Cerebellar nuclear complex (tissue), 1 donor: ENCODE measurements around the gene CSPG4.
"Not testable (repeated sequence)": the region's sequence is repeated elsewhere in the genome, so short reads cannot be mapped to it uniquely, and the experiment has no call there.

ENCODE experiments used
- DNase-seq, 2 experiments: peaks; one replicate each; lab custom pipeline; 2025; lab: John Stamatoyannopoulos, UW

The CSPG4 gene

DNA sequence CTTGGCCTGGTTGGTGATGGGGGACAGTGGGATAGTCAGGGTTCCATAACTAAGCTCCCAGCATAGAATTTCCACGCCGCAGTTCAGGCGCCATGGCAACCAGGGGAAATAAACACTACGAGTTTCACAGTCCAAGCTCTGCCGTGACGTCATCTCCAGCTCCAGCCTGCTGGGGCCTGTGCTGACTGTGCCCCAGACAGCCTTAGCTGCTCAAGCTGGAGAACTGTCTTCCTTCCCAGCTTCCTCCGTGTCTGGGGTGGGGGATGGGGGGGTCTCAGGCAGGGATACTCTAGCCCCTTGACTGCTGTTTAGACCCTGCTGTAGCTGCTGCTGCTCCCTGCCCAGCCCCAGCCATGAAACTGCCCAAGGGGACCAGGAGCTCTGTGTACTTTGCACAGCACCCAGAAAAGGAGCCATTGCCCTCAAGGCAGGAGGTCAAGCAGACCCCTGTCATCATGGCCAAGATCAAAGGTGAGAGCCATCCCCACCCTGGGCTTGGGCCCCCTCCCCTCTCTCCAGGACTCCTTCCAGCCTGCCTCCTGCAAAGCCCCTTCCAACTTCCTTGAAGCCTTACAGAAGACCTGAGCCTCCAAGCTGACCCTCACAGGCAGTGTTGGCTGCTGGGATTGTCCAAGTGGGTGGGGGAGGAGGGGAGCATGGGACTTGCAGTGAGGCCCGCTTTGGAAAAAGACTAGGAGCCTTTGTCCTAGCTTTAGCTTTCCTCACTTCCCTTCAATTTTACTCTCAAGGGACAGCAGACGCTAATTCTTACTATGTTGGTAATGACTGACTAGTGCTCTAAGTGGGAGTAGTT is 11.4 kb upstream of the CSPG4 start:
- no peak for DNase-seq

DNA sequence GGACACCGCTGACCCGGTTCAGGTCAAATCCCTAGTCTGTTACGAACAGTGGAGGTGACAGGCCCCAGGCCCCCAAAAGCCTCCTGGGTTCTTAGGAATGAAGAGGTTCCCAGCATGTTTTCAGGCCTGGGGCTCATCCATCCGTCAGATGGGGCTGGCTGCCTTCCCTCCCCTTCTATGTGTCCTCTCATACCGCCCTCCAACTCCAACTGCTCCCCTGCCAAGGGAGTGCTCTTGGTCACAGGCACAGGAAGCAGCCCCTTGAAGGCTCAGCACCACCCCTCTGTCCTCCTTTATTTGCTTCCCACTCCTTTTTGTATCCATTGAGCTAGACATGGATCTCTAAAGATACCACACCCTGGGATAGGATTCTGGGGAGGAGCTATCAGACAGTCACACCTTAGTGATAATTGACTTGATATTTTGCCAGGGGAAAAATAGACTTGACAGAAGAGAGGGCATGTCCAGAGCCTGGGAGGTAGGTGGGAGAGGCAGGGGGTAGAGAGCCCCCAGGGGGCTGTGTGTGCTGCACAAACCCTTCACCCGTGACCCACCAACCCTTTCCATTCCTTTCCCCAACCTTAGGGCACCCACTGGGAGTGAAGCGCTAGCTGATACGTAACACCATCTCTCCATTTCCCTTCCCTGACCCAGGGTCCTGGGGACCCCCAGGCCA is 10.7 kb upstream of the CSPG4 start:
- DNase-seq: no peak

DNA sequence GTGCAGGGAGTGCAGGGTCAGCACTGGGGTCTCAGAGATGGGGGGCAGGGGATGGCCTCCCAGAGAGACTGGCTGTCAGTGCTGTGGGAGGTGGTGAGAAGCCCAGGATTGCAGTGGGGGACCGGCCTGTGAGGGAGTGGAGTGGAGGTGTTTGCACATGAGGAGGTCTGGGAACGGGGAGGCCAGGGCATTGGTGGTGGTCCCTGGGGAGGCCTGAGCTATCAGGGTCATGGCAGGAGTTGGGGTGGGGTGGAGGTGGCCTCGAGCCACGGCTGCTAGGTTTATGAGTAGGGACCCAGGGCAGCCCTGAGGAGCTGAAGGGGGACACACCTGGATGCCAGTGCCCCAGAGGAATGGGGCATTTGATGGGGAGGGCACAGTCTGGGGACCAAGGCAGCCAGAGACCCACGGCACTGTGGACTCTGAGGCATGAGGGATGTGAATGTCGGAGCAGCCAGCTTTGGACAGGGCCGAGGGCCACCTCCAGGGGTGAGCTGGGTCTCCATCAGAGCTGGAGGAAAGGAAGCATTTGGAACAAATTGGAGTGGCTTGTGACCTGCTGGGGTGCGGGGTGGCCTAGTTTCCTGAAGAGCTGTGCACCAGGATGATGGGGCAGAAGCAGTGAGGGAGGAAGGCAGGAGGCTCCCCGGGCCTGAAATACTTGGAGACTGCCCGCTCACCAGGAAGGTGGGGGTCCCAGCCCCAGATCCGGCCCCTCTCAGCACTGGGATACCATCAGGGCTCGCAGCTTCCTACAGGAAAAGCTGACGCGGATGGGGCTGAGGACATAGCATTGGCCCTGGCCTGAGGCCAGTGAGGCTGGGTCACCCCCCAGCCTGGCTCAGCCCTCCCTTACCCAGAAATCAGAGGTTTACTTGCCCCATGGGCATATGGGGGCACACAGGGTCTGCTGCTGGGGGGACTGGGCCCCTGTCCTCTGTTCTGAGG is 9.5 kb upstream of the CSPG4 start:
- no peak for DNase-seq

DNA sequence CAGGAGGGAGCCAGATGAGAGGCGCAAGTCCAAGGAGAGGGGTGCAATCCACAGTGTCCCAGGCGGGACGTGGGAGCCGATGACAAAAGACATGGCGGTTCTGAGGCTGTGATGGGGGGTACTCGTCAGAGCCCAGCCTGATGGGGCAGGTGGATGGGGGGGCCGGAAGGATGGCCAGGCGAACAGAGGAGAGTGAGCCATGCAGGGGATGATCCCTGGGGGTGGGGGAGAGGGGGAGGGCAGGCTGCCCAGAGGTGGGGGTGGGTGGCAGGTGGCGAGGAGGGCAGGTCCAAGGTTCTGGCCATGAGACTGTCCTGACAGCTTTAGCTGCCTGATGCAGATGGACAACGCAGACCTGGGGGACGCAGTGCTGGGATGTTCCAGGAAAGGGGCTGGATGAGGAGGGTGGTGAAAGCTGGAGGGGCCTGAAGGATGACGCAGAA is 8.9 kb upstream of the CSPG4 start:
- no peak for DNase-seq

DNA sequence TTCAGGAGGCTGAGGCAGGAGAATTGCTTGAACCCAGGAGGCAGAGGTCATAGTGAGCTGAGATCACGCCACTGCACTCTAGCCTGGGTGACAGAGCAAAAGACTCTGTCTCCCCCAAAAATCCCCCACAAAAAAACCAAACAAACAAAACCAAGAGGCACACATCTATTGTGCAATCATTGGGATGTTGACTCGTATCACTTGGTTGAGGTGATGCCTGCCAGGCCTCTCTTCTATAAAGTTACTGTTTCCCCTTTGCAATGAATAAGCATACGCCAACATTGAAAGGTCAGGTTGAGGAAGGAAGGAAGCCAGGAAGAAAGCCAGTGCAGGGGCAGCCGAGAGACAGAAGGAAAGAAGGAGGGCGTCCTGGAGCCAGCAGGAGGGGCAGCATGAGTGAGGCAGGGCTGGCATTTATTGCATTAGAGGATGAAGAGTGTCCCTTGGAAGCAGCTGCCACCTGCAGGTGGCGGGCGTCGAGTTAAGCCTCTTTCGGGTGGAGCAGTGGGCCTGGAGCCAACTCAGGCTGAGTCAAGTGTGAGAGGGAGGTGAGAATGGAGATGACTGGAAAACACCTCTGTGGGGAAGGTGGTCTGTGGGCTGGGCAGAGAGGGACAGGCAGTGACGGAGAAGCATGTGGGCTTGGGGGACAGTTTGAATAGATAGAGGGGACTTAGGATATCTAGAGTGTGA is 8.3 kb upstream of the CSPG4 start:
- no peak for DNase-seq

DNA sequence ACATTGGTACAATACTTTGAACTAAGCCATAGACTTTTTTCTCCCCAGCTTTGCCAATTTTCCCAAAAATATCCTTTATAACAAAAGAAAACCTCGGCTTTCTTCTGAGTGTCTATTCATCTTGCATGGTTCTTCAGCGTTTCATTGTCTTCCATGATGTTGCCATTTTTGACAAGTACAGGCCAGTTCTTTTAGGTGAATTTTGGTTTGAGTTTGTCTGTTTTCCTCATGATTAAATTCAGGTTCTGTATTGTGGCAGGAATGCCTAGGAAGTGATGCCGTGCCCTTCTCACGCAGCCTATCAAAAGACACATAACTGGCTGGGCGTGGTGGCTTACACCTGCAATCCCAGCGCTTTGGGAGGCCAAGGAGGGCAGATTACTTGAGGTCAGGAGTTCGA is 7.6 kb upstream of the CSPG4 start:
- DNase-seq: no peak

DNA sequence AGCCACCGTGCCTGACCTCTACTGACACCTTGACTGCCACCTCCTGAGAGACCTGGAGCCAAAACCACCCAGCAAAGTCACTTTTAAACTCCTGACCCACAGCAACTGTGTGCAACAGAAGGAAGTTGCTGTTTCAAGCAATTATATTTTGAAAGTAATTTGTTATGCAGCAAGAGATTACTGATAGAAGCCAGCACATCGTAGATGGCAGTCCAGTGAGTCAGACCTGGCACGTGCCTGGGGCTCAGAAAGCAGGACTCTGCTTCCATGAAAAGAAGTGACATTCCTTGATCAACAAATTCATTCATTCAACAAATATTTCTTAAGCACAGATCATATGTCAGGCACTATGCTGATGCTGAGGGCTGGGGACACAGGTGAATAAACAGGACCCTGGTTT is 5.7 kb upstream of the CSPG4 start:
- DNase-seq: no peak

DNA sequence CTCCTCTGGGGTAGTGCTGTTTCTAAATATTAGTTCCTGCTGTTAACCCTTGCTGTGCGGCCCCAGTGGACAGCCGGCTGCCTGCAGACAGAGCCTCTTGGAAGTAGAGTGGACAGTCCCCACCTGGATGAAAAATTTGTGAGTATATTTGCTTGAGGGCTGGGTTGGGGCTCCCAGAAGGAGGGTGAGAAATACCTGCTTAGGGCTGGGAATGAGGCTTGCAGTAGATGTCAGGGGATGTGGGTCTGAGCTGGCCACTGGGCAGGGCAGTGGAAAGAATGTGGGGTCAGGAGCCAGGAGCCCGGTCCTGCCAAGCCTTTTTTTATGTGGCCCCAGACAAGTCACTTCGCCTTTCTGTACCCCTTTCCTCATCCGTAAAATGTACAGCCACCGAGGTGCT is 4.4 kb upstream of the CSPG4 start:
- not testable (repeated sequence) for DNase-seq

DNA sequence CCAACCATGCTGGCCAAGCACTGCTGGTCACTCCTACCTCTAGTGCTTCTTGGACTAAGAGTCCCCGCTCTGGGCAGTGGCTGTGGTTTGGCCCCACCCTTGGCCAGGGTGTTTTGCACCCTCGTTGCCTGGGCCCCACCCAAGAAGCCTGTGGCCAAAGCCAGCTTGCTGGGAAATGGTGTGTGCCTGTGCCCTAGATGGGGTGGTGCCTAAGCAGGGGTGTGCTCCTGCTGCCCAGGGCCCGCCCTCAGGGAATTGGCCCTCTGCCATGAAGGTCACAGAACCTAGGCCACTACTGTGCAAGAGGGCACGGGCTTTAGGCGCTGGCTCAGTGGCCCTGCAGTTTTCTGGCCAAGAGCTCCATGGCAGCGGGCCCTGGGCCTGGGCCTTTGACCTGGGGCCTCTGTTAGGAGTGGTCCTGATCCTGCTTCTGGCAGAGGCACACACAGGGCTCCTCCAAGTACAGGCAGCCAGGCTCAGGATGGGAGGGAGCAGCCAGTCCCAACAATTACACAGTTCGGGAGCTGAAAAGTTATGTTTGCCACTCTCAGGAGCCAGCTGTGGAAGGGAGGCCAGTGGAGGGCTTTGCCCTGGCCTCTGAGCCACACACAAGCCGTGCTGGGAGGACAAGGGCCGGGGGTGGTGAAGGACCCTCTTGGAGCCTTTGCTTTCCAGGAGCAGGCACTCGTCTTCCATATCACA is 3.8 kb upstream of the CSPG4 start:
- not testable (repeated sequence) for DNase-seq

DNA sequence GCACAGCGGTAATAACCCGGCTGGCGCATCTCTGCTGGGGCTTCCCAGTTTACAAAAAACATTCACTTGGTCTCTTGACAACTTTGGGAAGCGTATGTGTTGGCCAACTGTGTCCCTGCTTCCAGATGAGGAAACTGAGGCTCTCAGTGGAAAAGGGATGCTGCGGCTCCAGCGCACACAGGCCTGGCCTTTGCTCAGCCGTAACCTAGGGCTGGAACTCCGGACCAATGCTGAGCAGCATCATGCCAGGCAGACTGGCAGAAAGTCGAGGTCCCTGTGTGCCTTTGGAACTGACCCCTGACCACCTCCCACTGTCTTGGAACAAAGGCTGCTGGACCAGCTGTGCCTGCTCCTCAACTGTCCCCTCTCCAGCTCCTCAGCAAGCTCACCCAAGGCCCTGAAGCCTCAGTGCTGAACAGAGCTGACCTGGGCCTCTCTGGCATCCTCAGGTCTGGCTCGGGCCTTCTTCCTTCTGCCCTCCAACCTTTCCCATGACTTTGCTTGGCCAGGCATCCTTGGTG is 2.7 kb upstream of the CSPG4 start:
- not testable (repeated sequence) for DNase-seq

DNA sequence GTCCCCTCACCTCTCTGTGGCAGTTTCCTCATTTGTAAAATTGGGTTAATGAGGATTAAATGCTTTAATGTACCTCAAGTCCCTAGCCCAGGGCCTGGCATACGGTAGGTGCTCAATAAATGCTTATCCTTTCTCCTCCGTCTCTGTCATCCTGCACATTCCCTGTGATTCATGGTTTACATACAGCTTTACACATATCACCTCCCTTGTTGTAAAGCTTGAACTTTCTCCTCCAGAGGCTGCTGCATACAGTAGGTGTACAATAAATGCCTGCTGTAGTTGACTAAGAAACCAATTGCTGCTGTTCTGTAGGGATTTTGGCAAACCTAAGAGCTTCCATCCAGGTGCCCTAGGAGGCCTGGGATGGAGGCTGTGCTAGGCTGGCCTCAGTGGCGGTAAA is 1.5 kb upstream of the CSPG4 start:
- no peak for DNase-seq

DNA sequence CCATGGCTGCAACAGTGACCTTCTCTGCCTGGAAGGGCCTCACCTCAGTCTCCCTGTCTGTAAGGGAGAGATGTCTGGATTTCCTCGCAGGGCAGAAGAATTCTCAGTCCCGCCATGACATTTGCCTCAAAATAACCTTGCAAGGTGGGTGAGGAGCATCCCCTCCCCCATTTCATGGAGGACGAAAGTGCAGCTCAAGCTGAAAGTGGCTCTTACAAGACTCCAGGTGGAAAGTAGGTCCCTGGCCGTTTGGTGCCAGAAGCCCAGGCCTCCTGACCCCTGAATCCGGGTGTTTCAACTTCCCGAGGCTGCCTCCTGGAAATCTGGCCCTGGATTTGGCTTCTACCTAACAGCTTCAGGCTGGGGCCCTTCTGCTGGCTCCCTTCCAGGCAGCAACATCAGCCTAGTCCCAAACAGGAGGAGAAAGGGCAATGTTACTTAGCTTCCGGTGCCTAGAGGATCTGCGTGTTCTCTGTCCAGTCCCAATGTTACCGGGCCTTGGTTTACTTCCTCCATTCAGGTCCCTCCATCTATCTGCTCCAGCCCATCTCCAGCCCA is 769 bp upstream of the CSPG4 start:
- DNase-seq: no peak

DNA sequence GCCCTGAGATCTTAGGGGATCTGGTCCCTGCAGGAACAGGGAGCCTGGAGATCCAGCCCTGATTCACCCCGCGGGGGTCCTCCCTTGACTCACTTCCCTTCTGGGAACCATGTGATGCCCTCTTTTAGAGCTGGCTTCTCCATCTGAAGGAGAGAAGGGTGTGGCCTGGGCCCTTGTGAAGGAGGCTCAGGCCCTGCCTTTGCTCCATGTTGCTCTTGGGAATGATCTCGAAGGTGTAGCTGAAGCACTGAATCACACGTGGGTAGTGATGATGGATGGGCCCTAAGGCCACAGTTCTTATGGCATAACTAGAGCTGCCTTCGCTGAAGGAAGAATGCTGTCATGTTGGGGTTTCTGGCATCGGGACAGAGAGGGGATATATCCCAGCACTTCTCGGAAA is 1.2 kb downstream of the CSPG4 start:
- not testable (repeated sequence) for DNase-seq

DNA sequence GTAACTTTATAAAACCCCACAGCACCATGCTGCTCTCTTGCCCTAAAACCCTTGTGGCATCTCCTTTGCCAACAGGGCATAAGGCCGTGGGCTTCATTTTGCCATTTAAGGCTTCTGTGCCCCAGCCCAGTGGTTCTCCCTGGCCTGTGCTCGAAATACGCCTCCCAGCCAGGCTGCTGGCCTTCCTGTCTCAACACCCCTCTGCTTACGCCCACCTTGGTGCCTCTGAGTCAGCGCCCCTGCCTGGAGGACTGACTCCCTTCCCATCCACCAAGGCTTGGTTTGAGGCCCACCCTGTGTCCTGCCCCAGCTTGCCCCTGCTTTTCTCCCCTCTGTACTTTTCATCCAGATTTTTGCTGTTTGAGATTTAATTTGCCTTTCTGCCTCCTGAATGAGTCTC is 1.8 kb downstream of the CSPG4 start:
- not testable (repeated sequence) for DNase-seq

DNA sequence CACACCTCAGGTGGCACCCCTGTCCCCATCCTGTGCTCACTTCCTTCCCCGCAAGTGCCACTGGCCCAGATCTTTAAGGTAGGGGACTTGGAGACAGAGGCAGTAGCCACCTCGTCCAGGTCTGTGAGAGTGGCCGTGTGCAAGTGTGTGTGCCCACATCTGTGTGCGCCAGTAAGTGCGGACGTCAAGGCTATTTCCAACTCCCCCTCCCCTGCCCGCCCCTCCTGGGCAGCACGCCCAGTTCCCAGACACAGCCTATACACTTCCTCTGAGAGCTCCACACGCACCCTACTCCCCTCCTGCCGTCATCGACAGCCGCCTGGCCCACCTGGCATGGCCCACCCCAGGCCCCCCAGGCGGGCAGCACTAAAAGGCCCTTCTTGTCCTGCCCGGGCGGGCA is 3.2 kb downstream of the CSPG4 start:
- not testable (repeated sequence) for DNase-seq

DNA sequence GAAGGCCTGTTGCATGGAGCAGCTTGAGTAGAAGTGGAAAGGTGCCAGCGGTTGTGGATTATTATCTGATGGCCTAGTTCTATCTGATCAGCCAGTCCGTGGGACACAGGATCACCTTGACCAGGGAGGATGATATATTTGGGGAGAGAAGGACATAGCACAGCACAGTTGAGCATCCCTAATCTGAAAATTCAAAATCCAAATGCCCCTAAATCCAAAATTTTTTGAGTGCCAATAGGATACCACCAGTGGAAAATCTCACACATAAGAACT is 6.0 kb downstream of the CSPG4 start:
- DNase-seq: no peak

DNA sequence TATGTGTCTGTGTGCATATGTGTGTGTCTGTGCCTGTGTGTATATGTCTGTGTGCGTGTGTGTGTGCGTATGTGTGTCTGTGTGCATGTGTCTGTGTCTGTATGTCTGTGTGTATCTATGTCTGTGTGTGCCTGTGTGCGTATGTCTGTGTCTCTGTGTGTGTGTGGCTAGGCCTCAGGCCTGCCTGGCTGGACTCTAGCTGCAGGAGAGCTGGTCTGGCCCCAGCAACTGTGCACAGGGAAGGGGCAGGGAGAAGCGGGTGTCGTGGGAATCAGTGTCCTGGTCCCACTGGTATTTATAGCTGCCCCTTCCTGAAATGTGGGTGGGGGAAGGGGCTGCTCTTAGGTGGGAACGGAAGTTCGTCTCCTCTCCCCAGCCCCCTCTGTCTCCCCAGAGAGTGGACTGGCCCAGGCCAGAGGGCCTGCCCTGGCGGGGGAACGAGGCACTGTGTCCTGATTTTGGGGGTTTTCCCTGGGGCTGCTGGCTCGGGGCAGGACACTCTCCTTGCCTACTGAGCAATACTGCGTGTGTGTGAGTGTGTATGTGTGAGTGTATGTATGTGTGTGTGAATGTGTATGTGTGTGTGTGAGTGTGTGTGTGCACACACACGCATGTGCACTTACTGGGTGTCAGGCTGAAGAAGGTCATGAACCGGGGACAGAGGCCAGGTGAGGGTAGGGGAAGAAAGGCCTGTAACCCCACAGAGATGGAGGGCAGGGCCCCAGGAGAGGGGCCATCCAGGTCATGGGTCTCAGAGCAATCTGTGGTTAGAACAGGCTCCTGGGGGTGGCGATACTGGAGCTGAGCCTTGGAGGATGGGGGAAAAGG is 6.6 kb downstream of the CSPG4 start:
- no peak for DNase-seq

DNA sequence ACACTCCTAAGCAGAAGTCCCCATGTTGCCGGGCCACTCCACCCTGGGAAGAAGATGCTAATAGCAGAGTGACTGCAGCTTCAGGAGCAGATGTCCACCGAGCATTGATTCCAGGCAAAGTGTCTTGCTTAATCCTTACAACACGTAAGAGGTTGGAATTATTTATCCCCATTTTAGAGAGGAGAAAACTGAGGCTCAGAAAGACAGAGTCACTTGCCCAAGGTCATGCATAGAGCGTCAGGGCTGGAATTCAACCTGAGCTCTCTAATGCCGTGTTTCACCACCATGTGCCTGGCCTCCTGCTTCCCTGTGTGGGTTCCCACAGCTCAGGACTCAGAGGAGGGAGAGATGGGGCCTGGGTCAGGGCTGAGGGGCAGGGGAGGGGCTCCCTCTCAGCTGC is 7.3 kb downstream of the CSPG4 start:
- not testable (repeated sequence) for DNase-seq

DNA sequence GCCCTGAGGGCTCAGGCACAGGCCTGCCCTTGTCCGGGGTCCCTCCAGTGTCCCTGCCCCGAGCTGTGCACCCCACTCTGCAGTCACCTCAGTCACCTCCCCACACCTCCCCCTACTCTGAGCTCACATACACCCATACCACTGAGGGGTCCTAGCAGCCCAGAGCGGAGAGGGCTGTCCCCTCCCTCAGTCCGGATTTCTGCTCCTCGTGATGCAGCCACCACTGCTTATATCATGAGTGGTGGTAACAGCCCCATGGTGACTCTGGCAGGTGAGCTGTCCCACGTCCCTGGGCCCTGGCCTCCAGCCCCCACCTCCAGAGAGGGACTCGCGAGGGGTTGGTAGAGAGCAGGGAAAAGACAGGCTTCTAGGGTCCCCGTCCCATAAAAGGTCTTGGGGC is 8.0 kb downstream of the CSPG4 start:
- no peak for DNase-seq

DNA sequence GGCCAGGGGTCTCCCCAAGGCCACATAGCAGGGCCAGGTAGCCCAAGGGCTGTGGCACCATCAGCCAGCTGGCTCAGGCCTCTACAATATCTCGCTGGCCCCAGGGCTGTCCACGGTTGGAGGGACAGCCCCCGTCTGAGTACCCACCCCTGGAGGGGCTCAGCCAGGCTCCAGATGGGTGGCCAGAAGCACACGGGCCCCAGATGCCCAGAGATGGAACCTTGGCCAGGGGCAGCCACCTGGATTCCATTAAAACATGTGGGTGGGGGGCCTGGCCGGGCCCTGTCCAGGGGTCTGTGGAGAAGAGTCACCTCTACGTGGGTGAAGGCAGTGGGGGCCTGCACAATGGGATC is 8.4 kb downstream of the CSPG4 start:
- DNase-seq: no peak
